Amygdala (tissue), 56 donors: ENCODE results near the gene REX1BD.

Experiments
- DNase-seq, 56 donors: peaks; one replicate each; lab custom pipeline; 2025; lab: John Stamatoyannopoulos, UW

Gene REX1BD

GRCh38 chr19:18639706-18640243 lies 51.2 kb downstream of the REX1BD start:
- DNase-seq: no peak
